H9 (cell line): ENCODE results near the gene ARSG. TPM values are rescaled to one million over a fixed set of nuclear protein-coding genes. Genes with fewer than 3 reads are reported as not detected.
"Not testable (repeated sequence)": the region's sequence is repeated elsewhere in the genome, so short reads cannot be mapped to it uniquely, and the experiment has no call there.

Source experiments
- DNase-seq: peaks from one replicate; pipeline ENCODE4 v3.0.0-alpha.2; 2017
- H2AFZ ChIP-seq: one replicate; pipeline ENCODE4 v1.6.1; 2013; ENCODE audit warnings: mild to moderate bottlenecking, low read length, control low read depth, moderate library complexity
- H2AK5ac ChIP-seq: 2 replicates; pipeline ENCODE4 v1.6.1; 2013; ENCODE audit warnings: low read length, control low read depth, mixed read lengths; ENCODE audit not compliant: insufficient read length
- H2BK120ac ChIP-seq: one replicate; pipeline ENCODE4 v1.6.1; 2013; ENCODE audit warnings: low read depth, mild to moderate bottlenecking, low read length, control low read depth, inconsistent platforms; ENCODE audit not compliant: poor library complexity, severe bottlenecking
- H2BK12ac ChIP-seq: 2 replicates; pipeline ENCODE4 v1.6.1; 2013; ENCODE audit warnings: low read length, control low read depth, mixed read lengths, low read depth; ENCODE audit not compliant: insufficient read length
- H2BK15ac ChIP-seq: 2 replicates; pipeline ENCODE4 v1.6.1; 2013; ENCODE audit warnings: low read depth, low read length, control low read depth
- H2BK20ac ChIP-seq: one replicate; pipeline ENCODE4 v1.6.1; 2013; ENCODE audit warnings: low read depth, mild to moderate bottlenecking, low read length, control low read depth, inconsistent platforms; ENCODE audit not compliant: poor library complexity, severe bottlenecking
- H2BK5ac ChIP-seq: 2 replicates; pipeline ENCODE4 v1.6.1; 2013; ENCODE audit warnings: low read length, control low read depth, mixed read lengths; ENCODE audit not compliant: insufficient read length
- H3K14ac ChIP-seq: 2 replicates; pipeline ENCODE4 v1.6.1; 2013; ENCODE audit warnings: low read length, control low read depth; ENCODE audit not compliant: insufficient read depth
- H3K18ac ChIP-seq: 2 replicates; pipeline ENCODE4 v1.6.1; 2013; ENCODE audit warnings: low read depth, mild to moderate bottlenecking, mixed read lengths, low read length, control low read depth; ENCODE audit not compliant: insufficient read length
- H3K23ac ChIP-seq: 2 replicates; pipeline ENCODE4 v1.6.1; 2013; ENCODE audit warnings: low read length, control low read depth, mixed read lengths, low read depth; ENCODE audit not compliant: insufficient read length
- H3K23me2 ChIP-seq: 2 replicates; pipeline ENCODE4 v1.6.1; 2013; ENCODE audit warnings: low read depth, mild to moderate bottlenecking, mixed read lengths, low read length, control low read depth; ENCODE audit not compliant: insufficient read length, poor library complexity, severe bottlenecking
- H3K27ac ChIP-seq: 2 replicates; pipeline ENCODE4 v1.5.1; 2013; ENCODE audit warnings: low read length, control low read depth, mixed read lengths, low read depth; ENCODE audit not compliant: insufficient read length
- H3K27me3 ChIP-seq: 2 replicates; pipeline ENCODE4 v1.6.1; 2013; ENCODE audit warnings: low read length, control low read depth, inconsistent platforms; ENCODE audit not compliant: insufficient read depth
- H3K4ac ChIP-seq: 2 replicates; pipeline ENCODE4 v1.6.1; 2013; ENCODE audit warnings: low read depth, mild to moderate bottlenecking, control low read depth, inconsistent platforms, low read length, moderate library complexity
- H3K4me1 ChIP-seq: 2 replicates; pipeline ENCODE4 v1.6.1; 2013; ENCODE audit warnings: low read length, control low read depth, inconsistent platforms; ENCODE audit not compliant: insufficient read depth
- H3K4me2 ChIP-seq: 2 replicates; pipeline ENCODE4 v1.6.1; 2013; ENCODE audit warnings: low read length, control low read depth, mixed read lengths; ENCODE audit not compliant: insufficient read length, insufficient read depth
- H3K56ac ChIP-seq: 2 replicates; pipeline ENCODE4 v1.6.1; 2013; ENCODE audit warnings: low read depth, mild to moderate bottlenecking, mixed read lengths, low read length, control low read depth; ENCODE audit not compliant: insufficient read length
- H3K79me1 ChIP-seq: 2 replicates; pipeline ENCODE4 v1.6.1; 2013; ENCODE audit warnings: low read depth, mild to moderate bottlenecking, moderate library complexity, low read length, control low read depth, inconsistent platforms; ENCODE audit not compliant: insufficient read depth, poor library complexity, severe bottlenecking
- H3K79me2 ChIP-seq: 2 replicates; pipeline ENCODE4 v1.6.1; 2013; ENCODE audit warnings: low read length, control low read depth, inconsistent platforms; ENCODE audit not compliant: insufficient read depth
- H3K9ac ChIP-seq: 2 replicates; pipeline ENCODE4 v1.6.1; 2013; ENCODE audit warnings: low read length, control low read depth, mixed read lengths; ENCODE audit not compliant: insufficient read length; ENCODE audit errors: extremely low read depth
- H3K9me3 ChIP-seq: one replicate; pipeline ENCODE4 v1.6.1; 2013; ENCODE audit warnings: low read depth, low read length, inconsistent platforms; ENCODE audit not compliant: control insufficient read depth
- H3T11ph ChIP-seq: one replicate; pipeline ENCODE4 v1.6.1; 2013; ENCODE audit warnings: mild to moderate bottlenecking, low read length, control low read depth, inconsistent platforms
- H4K20me1 ChIP-seq: one replicate; pipeline ENCODE4 v1.6.1; 2013; ENCODE audit not compliant: control insufficient read depth, insufficient read length, insufficient read depth
- H4K5ac ChIP-seq: 2 replicates; pipeline ENCODE4 v1.6.1; 2013; ENCODE audit warnings: low read depth, mild to moderate bottlenecking, mixed read lengths, low read length, control low read depth; ENCODE audit not compliant: insufficient read length
- H4K8ac ChIP-seq: replicated peaks from 2 replicates; pipeline ENCODE4 v1.6.1; 2013; ENCODE audit warnings: low read length, control low read depth, mixed read lengths, low read depth; ENCODE audit not compliant: insufficient read length
- H4K91ac ChIP-seq: 2 replicates; pipeline ENCODE4 v1.6.1; 2013; ENCODE audit warnings: low read depth, mild to moderate bottlenecking, moderate library complexity, mixed read lengths, low read length, control low read depth; ENCODE audit not compliant: insufficient read length
- H3K27ac Mint-ChIP-seq, 3 experiments: 2 replicates in 2 of 3; 3 replicates in 1 of 3; pipeline ENCODE4 v1.8.0; 2020 to 2021; ENCODE audit warnings: mixed read lengths in 3 of 3, mild to moderate bottlenecking in 1 of 3, moderate library complexity in 1 of 3
- H3K27me3 Mint-ChIP-seq: 2 replicates; pipeline ENCODE4 v1.8.0; 2021; ENCODE audit warnings: low read depth, mild to moderate bottlenecking, moderate library complexity, mixed read lengths
- H3K36me3 Mint-ChIP-seq, 3 experiments: 2 replicates in 2 of 3; 3 replicates in 1 of 3; pipeline ENCODE4 v1.8.0; 2020 to 2021; ENCODE audit warnings: low read depth in 3 of 3, mixed read lengths in 3 of 3; ENCODE audit not compliant: insufficient read depth in 1 of 3
- H3K4me1 Mint-ChIP-seq, 2 experiments: 2 replicates each; pipeline ENCODE4 v1.8.0; 2020; ENCODE audit warnings: mixed read lengths in 2 of 2
- H3K4me3 Mint-ChIP-seq, 2 experiments: 2 replicates in 1 of 2; 3 replicates in 1 of 2; pipeline ENCODE4 v1.8.0; 2020 to 2021; ENCODE audit warnings: mild to moderate bottlenecking in 2 of 2, mixed read lengths in 2 of 2, moderate library complexity in 1 of 2
- H3K9me3 Mint-ChIP-seq, 2 experiments: 2 replicates in 1 of 2; 3 replicates in 1 of 2; pipeline ENCODE4 v1.8.0; 2020; ENCODE audit warnings: mild to moderate bottlenecking in 2 of 2, mixed read lengths in 2 of 2, moderate library complexity in 1 of 2
- WGBS: extraction: QIAGEN DNeasy Blood & Tissue Kit; methylation state at CpG from one replicate; pipeline ENCODE4 v1.1.7; 2013; ENCODE audit warnings: missing lambda C conversion rate, low lambda C conversion rate, mixed read lengths; ENCODE audit not compliant: insufficient read length; ENCODE audit errors: extremely low coverage; 5-methylcytosine and 5-hydroxymethylcytosine counted together
- total RNA-seq: library from RNA; stranded (reverse); gene quantifications from 2 replicates; pipeline ENCODE4 v1.2.1, GENCODE V29; 2021

Gene ARSG
- total RNA-seq, 1 experiment from 2014 or later: 3.6 TPM

- H4K8ac ChIP-seq, H4K20me1 ChIP-seq, H3K14ac ChIP-seq, H3K27me3 Mint-ChIP-seq, H2BK5ac ChIP-seq, H3K4me3 Mint-ChIP-seq, H3K4me1 ChIP-seq, H3K9me3 ChIP-seq, H3K4me2 ChIP-seq, H4K5ac ChIP-seq, H2BK15ac ChIP-seq, H2BK12ac ChIP-seq, H4K91ac ChIP-seq, H3K23me2 ChIP-seq, H3K23ac ChIP-seq, H3K9me3 Mint-ChIP-seq, H3K79me1 ChIP-seq, H2BK20ac ChIP-seq, H3K27me3 ChIP-seq, H2BK120ac ChIP-seq, H3K4ac ChIP-seq, H3K18ac ChIP-seq, H3K27ac Mint-ChIP-seq, DNase-seq, H3K56ac ChIP-seq, H3T11ph ChIP-seq, H3K79me2 ChIP-seq, H3K27ac ChIP-seq, H3K9ac ChIP-seq, H2AK5ac ChIP-seq, H2AFZ ChIP-seq, H3K36me3 Mint-ChIP-seq: not testable (repeated sequence)
- H3K4me1 Mint-ChIP-seq: peaks cover 12% of the 10 kb centered on the region in 2 experiments
- no CpG with 5 or more reads among the region's 5 CpGs for WGBS
Observed at GRCh38 chr17:68355108-68355507, 63.8 kb downstream of the ARSG start.
